ENCODE measurements around the gene DPPA5. TPM values are rescaled to one million over a fixed set of nuclear protein-coding genes. Genes with fewer than 3 reads are reported as not detected.

Gene DPPA5, protein sequence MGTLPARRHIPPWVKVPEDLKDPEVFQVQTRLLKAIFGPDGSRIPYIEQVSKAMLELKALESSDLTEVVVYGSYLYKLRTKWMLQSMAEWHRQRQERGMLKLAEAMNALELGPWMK
- total RNA-seq = not detected in 2 replicates

DNA sequence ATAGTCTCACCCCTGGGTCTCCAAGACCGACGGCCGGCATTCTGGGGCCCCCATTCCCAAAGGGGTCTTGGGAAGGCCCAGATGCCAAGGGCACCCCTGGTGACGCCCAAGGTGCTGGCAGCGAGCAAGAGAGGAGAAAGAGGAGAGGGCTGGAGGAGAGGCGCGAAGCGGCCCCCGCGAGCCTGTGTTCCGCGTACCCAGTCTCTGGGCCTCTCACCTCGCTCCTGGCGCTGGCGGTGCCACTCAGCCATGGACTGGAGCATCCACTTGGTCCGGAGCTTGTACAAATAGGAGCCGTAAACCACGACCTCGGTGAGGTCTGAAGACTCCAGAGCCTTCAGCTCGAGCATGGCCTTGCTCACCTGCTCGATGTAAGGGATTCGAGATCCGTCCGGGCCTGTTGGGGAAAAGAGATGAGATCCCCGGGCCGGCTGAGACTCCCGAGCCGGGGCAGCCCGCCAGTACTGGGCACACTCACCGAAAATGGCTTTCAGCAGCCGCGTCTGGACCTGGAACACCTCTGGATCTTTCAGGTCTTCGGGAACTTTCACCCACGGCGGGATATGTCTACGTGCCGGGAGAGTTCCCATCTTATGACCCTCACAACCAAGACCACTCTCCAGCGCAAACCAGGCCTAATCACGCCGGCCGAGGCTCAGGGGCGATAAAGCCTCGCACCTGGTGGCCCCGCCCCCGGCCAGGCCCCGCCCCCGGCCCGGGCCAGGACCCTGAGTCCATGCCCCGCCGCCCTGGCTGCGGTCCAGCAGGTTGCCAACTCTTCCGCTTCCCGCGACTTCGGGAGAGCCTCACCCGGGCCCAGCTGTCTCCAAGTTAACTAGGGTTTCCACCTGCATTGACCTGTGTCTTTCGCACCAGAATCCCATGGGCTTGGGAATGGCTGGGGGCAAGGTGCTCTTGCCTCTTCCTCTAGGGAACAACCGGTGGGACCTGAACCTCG, at the start of gene DPPA5:
DPPA5 (minus strand) TSS at position 641 of the 958 bp plus-strand sequence; CDS start at position 590, 51 bp downstream.

DNA sequence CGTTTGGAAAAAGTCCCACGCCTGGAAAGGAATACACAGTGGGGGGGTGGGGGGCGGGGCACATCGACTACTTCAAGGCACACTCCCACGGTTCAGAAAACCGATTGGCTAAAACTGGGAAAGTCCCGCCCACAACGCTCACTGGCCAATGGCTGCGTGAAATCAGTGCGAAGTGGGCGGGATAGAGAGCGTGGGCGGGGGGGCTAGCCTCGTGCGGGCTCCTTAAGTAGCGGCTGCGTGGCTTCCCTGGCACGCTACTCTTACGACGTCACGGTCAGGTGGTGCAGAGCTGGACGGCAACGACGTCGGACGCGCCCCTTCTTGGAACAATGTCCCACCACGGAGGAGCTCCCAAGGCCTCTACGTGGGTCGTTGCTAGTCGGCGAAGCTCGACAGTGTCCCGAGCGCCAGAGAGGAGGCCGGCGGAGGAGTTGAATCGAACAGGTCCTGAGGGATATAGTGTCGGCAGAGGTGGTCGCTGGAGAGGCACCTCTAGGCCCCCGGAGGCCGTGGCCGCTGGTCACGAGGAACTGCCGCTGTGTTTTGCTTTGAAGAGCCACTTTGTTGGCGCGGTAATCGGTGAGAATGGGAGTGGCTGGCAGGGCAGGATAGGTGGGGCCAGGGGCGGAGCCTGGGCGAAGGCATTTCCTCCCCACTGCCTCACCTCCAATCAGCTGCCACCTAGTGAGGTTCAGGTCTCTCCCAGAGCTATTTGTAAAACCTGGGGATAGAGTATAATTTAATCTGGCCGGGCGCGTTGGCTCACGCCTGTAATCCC, 40.7 kb upstream of the DPPA5 start, which contains the start of gene DDX43:
DDX43 (plus strand) TSS at position 252 of the 778 bp plus-strand sequence; CDS start at position 330, 78 bp downstream.

DNA sequence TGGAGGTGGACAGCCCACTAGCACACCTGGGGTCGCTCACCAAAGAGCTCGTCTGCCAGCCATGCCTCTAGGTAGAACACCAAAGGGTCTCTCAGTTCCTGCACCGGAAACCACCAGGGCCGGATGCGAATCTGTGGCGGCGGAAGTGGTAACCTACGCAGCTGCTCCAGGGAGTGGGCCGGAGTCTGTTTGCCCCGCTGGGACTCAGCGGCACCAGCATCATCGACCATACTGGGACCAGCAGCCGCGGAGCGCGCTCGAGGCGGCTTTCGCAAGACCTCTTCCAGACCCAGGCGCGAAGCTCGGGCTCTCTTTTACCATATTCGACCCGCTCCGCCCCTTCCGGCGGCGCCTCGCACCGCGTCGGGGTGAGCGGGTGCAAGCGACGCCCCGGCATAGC, 15.5 kb upstream of the DPPA5 start, which contains the start of gene OOEP:
OOEP (minus strand) TSS at position 335 of the 400 bp plus-strand sequence; CDS start at position 230, 105 bp downstream.

DNA sequence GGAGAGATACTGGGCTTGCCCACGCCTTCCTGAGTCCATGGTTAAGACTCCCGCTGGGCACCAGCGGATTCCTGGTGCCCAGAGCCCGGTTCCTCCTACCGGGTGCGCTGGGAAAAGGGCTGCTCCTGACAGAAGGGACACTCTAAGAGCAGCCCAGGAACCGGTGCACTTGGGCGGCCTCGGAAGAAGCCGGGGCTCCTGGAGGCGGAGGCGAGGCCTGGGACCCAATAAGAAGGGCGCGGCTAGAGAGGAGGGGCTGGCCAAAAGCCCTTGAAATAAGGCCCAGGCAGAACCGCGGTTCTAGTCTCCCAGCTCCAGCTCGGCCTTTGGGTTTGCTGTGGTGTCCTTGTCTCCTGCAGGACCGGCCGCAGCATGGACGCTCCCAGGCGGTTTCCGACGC, 8.3 kb upstream of the DPPA5 start, which contains the start of gene KHDC3L:
KHDC3L (plus strand) TSS at position 301 of the 400 bp plus-strand sequence; CDS start at position 373, 72 bp downstream.

Other genes with a start within 250 kb of the DPPA5 start
- not detected in 2 replicates for gene KHDC1L, start 128.8 kb downstream of the DPPA5 start, total RNA-seq
- gene KHDC1, start 91.1 kb downstream of the DPPA5 start, total RNA-seq = 4.0 and 6.1 TPM in 2 replicates
- gene KHDC3L, start 8.4 kb upstream of the DPPA5 start, total RNA-seq = not detected in 2 replicates
- gene OOEP, start 15.6 kb upstream of the DPPA5 start, total RNA-seq = not detected in 2 replicates
- gene DDX43, start 40.6 kb upstream of the DPPA5 start, total RNA-seq = 0.15 and 0.84 TPM in 2 replicates
- 5.5 and 8.2 TPM in 2 replicates for gene CGAS, start 98.0 kb upstream of the DPPA5 start, total RNA-seq
- 23.5 and 24.7 TPM in 2 replicates for gene MTO1, start 107.5 kb upstream of the DPPA5 start, total RNA-seq
- 11,958 and 12,572 TPM in 2 replicates for gene EEF1A1, start 166.8 kb upstream of the DPPA5 start, total RNA-seq